HepG2 (cell line): Measurements from ENCODE around the gene DIAPH1. TPM values are rescaled to one million over a fixed set of nuclear protein-coding genes. Genes with fewer than 3 reads are reported as not detected.

ENCODE experiments used
- ARNT ChIP-seq: fragments of 450-650 bp; IDR thresholded peaks from 2 replicates; pipeline ENCODE4 v1.6.1; 2017
- ASH2L ChIP-seq: fragments of 300-600, 200-600 bp; sonication (generic); IDR thresholded peaks from 2 replicates; pipeline ENCODE4 v1.7.0; 2017; ENCODE audit warnings: low read depth, mild to moderate bottlenecking, moderate library complexity, mixed read lengths, low read length; ENCODE audit not compliant: insufficient read length
- ATF1 ChIP-seq: IDR thresholded peaks from 2 replicates; pipeline ENCODE4 v1.6.1; 2016; ENCODE audit warnings: mild to moderate bottlenecking, control low read depth
- ZNF24 ChIP-seq: fragments of 450-650 bp; IDR thresholded peaks from 2 replicates; pipeline ENCODE4 v1.6.1; 2017; ENCODE audit warnings: antibody characterized with exemption, mild to moderate bottlenecking
- ZNF263 ChIP-seq: sonication (generic); formaldehyde crosslinking; IDR thresholded peaks from 2 replicates; pipeline ENCODE4 v1.4.0; 2020; ENCODE audit warnings: missing genetic modification reagents
- ZNF773 ChIP-seq: sonication (generic); formaldehyde crosslinking; IDR thresholded peaks from 2 replicates; pipeline ENCODE4 v1.4.0; 2020; ENCODE audit warnings: missing genetic modification reagents, borderline replicate concordance
- polyA plus RNA-seq, 8 experiments: library from polyadenylated mRNA; depleted of rRNA in 3 of 8; stranded (reverse) in 7 of 8; unstranded in 1 of 8; fragments of >200 nt; fragmentation: Illumina TruSeq in 4 of 8; extraction: Trizol in 4 of 8; gene quantifications; 2 replicates each; pipeline versions ENCODE4 v1.2.1 to v1.2.3, GENCODE V29; 2011 to 2016; ENCODE audit warnings: low read depth in 4 of 8, missing spikeins in 1 of 8, mixed read lengths in 1 of 8; ENCODE audit not compliant: insufficient read depth in 1 of 8
- total RNA-seq, 5 experiments: library from RNA; depleted of rRNA; stranded (reverse); fragments of >200 nt; fragmentation: Illumina TruSeq; extraction: Trizol; gene quantifications; 2 replicates each; pipeline ENCODE4 v1.2.3, GENCODE V29; 2016; ENCODE audit warnings: low read depth in 1 of 5
- TF ChIP-seq, protein P1 (sequence below): sonication (generic); formaldehyde crosslinking; IDR thresholded peaks from 2 replicates; pipeline ENCODE4 v1.4.0; 2020; ENCODE audit warnings: low read depth, mild to moderate bottlenecking, missing genetic modification reagents
- TF ChIP-seq, protein P2 (sequence below): sonication (generic); formaldehyde crosslinking; conservative IDR thresholded peaks from 2 replicates; pipeline ENCODE4 v1.8.0; 2022; ENCODE audit warnings: missing genetic modification reagents
- TF ChIP-seq, protein P3 (sequence below): sonication (generic); formaldehyde crosslinking; IDR thresholded peaks from 2 replicates; pipeline ENCODE4 v1.4.0; 2020; ENCODE audit warnings: missing genetic modification reagents

Gene DIAPH1
- total and polyA plus RNA-seq, 2 of the 13 experiments (the other 11 are each of a cell fraction or from before 2014, with no cell fraction given), result 25.1 to 33.9 TPM

DNA sequence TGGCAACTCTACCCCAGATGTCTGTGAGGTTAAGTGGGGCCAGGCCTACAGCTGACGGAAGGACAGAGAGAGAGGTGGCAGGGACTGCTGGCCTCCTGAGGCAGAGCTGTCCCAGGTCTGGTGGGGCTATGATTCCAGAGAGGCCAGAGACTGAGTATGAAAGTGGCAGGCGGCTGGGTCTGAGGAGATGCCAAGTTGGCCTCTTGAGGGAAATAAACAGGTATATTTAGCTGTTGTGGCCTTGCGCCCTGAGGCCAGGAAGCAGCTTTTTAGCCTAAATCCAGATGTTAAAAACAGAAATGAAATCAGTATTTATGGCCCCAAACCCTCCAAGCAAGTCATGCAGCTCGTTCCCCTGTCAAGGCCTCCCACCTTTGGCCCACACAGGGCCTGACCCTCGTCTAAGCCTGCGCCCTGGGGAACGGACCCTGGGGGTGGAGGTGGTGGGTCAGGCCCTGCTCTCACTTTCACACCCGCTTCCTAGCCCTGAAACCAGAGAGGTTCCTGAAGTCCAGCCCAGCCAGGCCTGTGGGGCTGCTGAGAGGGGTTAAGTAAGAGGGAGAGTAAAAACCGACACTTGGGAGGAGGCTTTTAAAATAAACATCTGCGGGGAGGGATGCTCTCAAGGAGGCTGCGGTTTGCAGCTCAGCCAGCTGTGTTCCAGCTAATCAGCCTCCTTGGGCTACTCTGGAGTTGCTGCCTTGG is 111.3 kb downstream of the DIAPH1 start (continued):
- TF ChIP-seq ZNF24, result no peak
- TF ChIP-seq ZNF263 (CRISPR knock-in tag), result no peak
- no peak for TF ChIP-seq ASH2L
- TF ChIP-seq ATF1 (CRISPR knock-in tag), result no peak
- TF ChIP-seq, protein P1, sequence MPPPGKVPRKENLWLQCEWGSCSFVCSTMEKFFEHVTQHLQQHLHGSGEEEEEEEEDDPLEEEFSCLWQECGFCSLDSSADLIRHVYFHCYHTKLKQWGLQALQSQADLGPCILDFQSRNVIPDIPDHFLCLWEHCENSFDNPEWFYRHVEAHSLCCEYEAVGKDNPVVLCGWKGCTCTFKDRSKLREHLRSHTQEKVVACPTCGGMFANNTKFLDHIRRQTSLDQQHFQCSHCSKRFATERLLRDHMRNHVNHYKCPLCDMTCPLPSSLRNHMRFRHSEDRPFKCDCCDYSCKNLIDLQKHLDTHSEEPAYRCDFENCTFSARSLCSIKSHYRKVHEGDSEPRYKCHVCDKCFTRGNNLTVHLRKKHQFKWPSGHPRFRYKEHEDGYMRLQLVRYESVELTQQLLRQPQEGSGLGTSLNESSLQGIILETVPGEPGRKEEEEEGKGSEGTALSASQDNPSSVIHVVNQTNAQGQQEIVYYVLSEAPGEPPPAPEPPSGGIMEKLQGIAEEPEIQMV (CRISPR knock-in tag), result no peak
- TF ChIP-seq ZNF773, result no peak
- TF ChIP-seq, protein P2, sequence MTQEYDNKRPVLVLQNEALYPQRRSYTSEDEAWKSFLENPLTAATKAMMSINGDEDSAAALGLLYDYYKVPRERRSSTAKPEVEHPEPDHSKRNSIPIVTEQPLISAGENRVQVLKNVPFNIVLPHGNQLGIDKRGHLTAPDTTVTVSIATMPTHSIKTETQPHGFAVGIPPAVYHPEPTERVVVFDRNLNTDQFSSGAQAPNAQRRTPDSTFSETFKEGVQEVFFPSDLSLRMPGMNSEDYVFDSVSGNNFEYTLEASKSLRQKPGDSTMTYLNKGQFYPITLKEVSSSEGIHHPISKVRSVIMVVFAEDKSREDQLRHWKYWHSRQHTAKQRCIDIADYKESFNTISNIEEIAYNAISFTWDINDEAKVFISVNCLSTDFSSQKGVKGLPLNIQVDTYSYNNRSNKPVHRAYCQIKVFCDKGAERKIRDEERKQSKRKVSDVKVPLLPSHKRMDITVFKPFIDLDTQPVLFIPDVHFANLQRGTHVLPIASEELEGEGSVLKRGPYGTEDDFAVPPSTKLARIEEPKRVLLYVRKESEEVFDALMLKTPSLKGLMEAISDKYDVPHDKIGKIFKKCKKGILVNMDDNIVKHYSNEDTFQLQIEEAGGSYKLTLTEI, result no peak
- TF ChIP-seq, protein P3, sequence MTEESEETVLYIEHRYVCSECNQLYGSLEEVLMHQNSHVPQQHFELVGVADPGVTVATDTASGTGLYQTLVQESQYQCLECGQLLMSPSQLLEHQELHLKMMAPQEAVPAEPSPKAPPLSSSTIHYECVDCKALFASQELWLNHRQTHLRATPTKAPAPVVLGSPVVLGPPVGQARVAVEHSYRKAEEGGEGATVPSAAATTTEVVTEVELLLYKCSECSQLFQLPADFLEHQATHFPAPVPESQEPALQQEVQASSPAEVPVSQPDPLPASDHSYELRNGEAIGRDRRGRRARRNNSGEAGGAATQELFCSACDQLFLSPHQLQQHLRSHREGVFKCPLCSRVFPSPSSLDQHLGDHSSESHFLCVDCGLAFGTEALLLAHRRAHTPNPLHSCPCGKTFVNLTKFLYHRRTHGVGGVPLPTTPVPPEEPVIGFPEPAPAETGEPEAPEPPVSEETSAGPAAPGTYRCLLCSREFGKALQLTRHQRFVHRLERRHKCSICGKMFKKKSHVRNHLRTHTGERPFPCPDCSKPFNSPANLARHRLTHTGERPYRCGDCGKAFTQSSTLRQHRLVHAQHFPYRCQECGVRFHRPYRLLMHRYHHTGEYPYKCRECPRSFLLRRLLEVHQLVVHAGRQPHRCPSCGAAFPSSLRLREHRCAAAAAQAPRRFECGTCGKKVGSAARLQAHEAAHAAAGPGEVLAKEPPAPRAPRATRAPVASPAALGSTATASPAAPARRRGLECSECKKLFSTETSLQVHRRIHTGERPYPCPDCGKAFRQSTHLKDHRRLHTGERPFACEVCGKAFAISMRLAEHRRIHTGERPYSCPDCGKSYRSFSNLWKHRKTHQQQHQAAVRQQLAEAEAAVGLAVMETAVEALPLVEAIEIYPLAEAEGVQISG (CRISPR knock-in tag), result no peak
- TF ChIP-seq ARNT, result no peak
